Measurements from ENCODE around the gene SIN3B. TPM values are rescaled to one million over a fixed set of nuclear protein-coding genes. Genes with fewer than 3 reads are reported as not detected.

Gene SIN3B
- total RNA-seq, 1 donor from 2014 or later, result 84.8 TPM

- Mint-ChIP-seq H3K4me3 (ENCODE audit: unreplicated experiment) (no peak overlapping the region), H3K9me3 (ENCODE audit: unreplicated experiment) (peaks cover 8% of the 10 kb centered on the region), H3K4me1 (ENCODE audit: unreplicated experiment) (peaks cover 3% of the 10 kb centered on the region), H3K27me3 (ENCODE audit: unreplicated experiment) (peaks cover 1% of the 10 kb centered on the region), H3K27ac (ENCODE audit: unreplicated experiment) (no peak overlapping the region), H3K36me3 (ENCODE audit: low read depth, unreplicated experiment) (no peaks in the 10 kb centered on the region)
- DNase-seq (ENCODE audit: low spot score), result no peak
- TF ChIP-seq CTCF (IDR thresholded peaks at IDR 0.05; ENCODE audit: unreplicated experiment), result no peak
Observed at GRCh38 chr19:16820056-16820455, 9.1 kb upstream of the SIN3B start.

- Mint-ChIP-seq H3K4me3 (ENCODE audit: unreplicated experiment) (no peak overlapping the region), H3K27me3 (ENCODE audit: unreplicated experiment) (no peaks in the 10 kb centered on the region), H3K9me3 (ENCODE audit: unreplicated experiment) (peaks cover 4% of the 10 kb centered on the region), H3K4me1 (ENCODE audit: unreplicated experiment) (peaks cover 13% of the 10 kb centered on the region), H3K27ac (ENCODE audit: unreplicated experiment) (peak overlapping the region; percentile 52), H3K36me3 (ENCODE audit: low read depth, unreplicated experiment) (no peaks in the 10 kb centered on the region)
- no peak for TF ChIP-seq CTCF (IDR thresholded peaks at IDR 0.05; ENCODE audit: unreplicated experiment)
- no peak for DNase-seq (ENCODE audit: low spot score)
Observed at GRCh38 chr19:16821081-16821480, 8.1 kb upstream of the SIN3B start.

DNA sequence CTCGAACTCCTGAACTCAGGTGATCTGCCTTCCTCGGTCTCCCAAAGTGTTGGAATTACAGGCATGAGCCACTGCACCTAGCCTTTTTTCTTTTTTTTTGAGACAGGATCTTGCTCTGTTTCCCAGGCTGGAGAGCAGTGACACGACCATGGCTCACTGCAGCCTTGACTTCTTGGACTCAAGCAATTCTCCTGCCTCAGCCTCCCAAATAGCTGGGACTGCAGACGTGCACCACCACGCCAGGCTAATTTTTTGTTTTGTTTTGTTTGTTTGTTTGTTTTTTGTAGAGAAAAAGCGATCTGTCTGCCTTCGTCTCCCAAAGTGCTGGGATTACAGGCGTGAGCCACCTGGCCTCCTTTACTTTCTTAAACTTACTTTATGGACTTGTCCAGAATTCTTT is 6.5 kb upstream of the SIN3B start:
- Mint-ChIP-seq H3K36me3 (ENCODE audit: low read depth, unreplicated experiment) (no peaks in the 10 kb centered on the region), H3K9me3 (ENCODE audit: unreplicated experiment) (no peaks in the 10 kb centered on the region), H3K27ac (ENCODE audit: unreplicated experiment) (no peak overlapping the region), H3K4me3 (ENCODE audit: unreplicated experiment) (no peak overlapping the region), H3K27me3 (ENCODE audit: unreplicated experiment) (no peaks in the 10 kb centered on the region), H3K4me1 (ENCODE audit: unreplicated experiment) (peaks cover 20% of the 10 kb centered on the region)
- TF ChIP-seq CTCF (IDR thresholded peaks at IDR 0.05; ENCODE audit: unreplicated experiment), result no peak
- no peak for DNase-seq (ENCODE audit: low spot score)

GRCh38 chr19:16824658-16825311 is 4.4 kb upstream of the SIN3B start:
- H3K4me1 Mint-ChIP-seq (ENCODE audit: unreplicated experiment), result peaks cover 25% of the 10 kb centered on the region
- TF ChIP-seq CTCF (IDR thresholded peaks at IDR 0.05; ENCODE audit: unreplicated experiment), result no peak
- peaks cover 2% of the 10 kb centered on the region for H3K27me3 Mint-ChIP-seq (ENCODE audit: unreplicated experiment)
- no peak for DNase-seq (ENCODE audit: low spot score)
- H3K27ac Mint-ChIP-seq (ENCODE audit: unreplicated experiment), result no peak overlapping the region
- H3K4me3 Mint-ChIP-seq (ENCODE audit: unreplicated experiment), result no peak overlapping the region
- H3K36me3 Mint-ChIP-seq (ENCODE audit: low read depth, unreplicated experiment), result no peaks in the 10 kb centered on the region
- no peaks in the 10 kb centered on the region for H3K9me3 Mint-ChIP-seq (ENCODE audit: unreplicated experiment)

GRCh38 chr19:16825312-16826052 is 3.7 kb upstream of the SIN3B start:
- TF ChIP-seq CTCF (IDR thresholded peaks at IDR 0.05; ENCODE audit: unreplicated experiment), result no peak
- DNase-seq (ENCODE audit: low spot score), result no peak
- H3K27ac Mint-ChIP-seq (ENCODE audit: unreplicated experiment), result no peak overlapping the region
- no peak overlapping the region for H3K4me3 Mint-ChIP-seq (ENCODE audit: unreplicated experiment)
- peaks cover 32% of the 10 kb centered on the region for H3K4me1 Mint-ChIP-seq (ENCODE audit: unreplicated experiment)
- peaks cover 6% of the 10 kb centered on the region for H3K27me3 Mint-ChIP-seq (ENCODE audit: unreplicated experiment)
- H3K36me3 Mint-ChIP-seq (ENCODE audit: low read depth, unreplicated experiment), result peaks cover 5% of the 10 kb centered on the region
- H3K9me3 Mint-ChIP-seq (ENCODE audit: unreplicated experiment), result no peaks in the 10 kb centered on the region

Measured in endothelial cell (in vitro differentiated cells).